Stimulated activated CD8-positive, alpha-beta memory T cell treated with anti-CD3 and anti-CD28 coated beads, Interleukin-12 subunit alpha, Interleukin-12 subunit beta, amount 100 ng/mL, for 4 hours (primary cell): ENCODE data around the gene INHBE.
"Not testable (repeated sequence)": the region's sequence is repeated elsewhere in the genome, so short reads cannot be mapped to it uniquely, and the experiment has no call there.

Experiments used
- DNase-seq: peaks from one replicate; pipeline ENCODE4 v3.0.0-alpha.2; 2020; ENCODE audit warnings: low read depth

Gene INHBE, protein sequence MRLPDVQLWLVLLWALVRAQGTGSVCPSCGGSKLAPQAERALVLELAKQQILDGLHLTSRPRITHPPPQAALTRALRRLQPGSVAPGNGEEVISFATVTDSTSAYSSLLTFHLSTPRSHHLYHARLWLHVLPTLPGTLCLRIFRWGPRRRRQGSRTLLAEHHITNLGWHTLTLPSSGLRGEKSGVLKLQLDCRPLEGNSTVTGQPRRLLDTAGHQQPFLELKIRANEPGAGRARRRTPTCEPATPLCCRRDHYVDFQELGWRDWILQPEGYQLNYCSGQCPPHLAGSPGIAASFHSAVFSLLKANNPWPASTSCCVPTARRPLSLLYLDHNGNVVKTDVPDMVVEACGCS

DNA sequence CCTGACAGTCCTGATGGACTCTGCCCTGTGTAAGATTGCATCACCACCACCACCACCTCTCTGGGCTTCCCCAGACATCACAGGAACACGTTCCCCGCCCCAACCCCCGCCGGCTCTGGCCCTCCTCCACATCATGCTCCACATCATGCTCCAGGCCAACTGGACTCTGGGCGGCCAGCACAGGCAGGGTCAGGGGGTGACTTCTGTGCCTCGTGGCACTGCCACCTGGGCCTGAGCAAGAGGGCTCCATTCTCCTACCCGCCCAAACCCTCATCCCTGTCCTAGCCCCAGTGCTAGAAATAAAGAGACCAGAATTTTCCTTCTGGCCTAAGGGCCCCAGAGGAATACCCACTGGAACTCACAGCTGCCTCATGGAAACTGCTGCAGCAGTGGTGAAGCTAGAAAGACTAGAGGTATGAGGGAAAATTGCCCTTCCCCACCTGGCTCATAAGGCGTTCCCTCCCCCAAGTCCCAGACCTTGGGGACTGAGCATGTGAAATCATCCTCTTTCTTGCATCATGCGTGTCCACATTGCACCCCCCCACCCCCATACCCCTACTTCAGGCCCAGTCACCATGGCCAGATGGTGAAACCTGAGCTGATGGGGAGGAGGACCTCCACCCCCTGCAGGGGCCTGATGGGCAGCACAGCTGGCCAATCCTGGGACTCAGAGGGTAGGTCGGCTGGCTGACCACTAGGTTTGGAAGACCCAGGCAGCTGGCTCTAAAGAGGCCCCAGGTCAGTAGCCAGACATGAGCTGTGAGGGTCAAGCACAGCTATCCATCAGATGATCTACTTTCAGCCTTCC lies at the start of gene INHBE:
TSS of gene INHBE (plus strand) at position 742 of the 808 bp plus-strand sequence. CDS start 230 bp downstream, outside the sequence.
- no peak for DNase-seq

DNA sequence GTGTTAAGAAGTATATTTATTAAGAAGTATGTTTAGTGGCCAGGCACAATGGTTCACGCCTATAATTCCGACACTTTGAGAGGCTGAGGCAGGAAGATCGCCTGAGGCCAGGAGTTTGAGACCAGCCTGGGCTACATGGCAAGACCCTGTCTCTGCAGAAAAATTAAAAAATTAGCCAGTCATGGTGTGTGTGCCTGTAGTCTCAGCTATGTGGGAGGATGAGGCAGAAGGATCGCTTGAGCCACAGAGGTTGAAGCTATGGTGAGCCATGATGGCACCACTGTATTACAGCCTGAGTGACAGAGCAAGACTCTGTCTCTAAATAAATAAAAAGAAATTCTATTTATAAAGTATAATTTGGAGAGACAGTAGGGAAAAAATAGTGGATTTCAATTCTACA lies 44.6 kb upstream of the INHBE start:
- DNase-seq, result no peak

DNA sequence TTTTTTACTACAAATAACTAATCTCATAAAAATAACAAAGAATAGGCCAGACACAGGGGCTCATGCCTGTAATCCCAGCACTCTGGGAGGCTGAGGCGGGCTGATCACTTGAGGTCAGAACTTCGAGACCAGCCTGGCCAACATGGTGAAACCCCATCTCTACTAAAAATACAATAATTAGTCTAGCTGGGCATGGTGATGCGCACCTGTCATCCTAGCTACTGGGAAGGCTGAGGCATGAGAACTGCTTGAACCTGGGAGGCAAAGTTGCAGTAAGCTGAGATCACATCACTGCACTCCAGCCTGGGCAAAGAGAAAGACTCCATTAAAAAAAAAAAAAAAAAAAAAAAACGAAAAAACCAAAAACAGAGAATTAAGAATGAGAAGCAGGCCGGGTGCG lies 40.9 kb upstream of the INHBE start:
- not testable (repeated sequence) for DNase-seq

DNA sequence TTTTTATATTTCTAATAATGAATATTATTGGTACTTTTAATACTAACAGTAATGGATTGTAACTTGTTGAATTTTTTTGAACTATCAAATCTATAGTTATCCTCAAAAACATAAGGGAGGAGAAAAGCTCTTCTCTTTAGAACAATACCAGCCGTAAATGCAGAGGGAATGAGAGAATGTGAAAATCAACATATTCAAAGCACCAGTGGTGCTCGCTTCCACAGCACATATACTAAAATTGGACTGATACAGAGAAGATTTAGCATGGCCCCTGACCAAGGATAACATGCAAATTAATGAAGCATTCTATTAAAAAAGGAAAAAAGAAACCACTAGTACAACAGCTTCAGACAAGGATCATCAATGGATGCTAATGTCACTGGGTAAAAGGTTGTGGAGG lies 40.0 kb upstream of the INHBE start:
- no peak for DNase-seq

DNA sequence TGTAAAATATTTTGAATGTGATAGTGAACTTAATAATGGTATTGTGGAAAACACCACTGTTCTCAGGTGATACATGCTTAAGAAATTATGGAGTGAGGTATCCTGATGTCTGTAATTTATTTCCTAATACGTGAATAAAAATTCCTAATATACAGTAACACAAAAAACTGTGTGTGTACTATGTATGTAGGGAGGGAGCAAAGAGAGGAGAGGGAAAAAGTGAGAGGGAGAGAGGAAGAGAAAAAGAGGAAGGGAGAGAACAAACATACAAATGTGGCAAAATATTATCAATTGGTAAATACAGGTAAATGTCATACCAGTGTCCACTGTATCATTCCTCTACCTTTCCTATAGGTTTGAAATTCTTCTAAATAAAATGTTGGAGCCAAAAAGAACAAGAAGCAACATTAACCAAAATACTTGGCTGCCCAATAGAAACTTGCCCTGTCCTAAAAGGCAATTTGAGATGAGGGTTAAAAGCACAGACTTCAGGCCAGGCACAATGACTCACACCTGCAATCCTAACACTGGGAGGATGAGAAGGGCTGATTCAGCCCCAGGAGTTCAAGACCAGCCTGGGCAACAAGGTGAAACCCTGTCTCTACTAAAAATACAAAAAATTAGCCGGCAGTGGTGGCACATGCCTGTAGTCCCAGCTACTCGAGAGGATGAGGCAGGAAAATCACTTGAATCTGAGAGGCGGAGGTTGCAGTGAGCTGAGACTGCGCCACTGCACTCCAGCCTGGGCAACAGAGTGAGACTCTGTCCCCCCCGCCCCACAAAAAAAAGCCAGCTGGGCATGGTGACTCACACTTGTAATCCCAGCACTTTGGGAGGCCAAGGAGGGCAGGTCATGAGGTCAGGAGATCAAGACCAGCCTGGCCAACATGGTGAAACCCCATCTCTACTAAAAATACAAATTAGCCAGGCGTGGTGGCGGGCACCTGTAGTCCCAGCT lies 38.8 kb upstream of the INHBE start:
- no peak for DNase-seq

DNA sequence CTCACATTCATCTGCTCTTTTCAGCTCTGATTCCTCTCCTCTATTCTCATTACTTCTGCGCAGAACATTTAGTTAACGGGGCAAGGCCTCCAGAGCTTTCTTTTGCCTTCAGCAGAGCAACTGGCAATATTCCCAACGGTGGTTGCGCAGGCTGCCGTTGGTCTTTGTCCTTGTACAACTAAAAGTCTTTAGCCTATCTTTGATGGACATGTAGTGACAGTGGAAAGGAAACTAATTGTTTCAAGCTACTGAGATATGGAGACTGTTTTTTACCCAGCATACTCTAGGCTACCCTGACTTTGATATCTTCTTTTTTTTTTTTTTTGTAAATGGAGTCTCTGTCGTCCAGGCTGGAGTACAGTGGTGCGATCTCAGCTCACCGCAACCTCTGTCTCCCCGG lies 36.9 kb upstream of the INHBE start:
- no peak for DNase-seq

DNA sequence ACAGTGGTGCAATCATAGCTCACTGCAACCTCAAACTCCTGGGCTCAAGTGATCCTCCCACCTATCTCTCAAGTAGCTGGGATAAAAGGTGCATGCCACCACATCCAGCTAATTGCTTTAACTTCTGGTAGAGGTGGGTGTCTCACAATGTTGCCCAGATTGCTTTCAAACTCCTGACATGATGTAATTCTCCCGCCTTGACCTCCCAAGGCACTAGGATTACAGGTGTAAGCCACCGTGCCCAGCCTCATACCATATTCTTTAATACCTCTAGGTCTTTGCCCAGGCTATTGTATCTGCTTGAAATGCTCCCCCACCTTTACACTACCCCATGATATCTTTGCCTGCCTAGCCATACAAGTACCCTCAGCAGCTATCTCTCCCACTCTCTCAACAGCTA lies 35.6 kb upstream of the INHBE start:
- DNase-seq, result no peak

DNA sequence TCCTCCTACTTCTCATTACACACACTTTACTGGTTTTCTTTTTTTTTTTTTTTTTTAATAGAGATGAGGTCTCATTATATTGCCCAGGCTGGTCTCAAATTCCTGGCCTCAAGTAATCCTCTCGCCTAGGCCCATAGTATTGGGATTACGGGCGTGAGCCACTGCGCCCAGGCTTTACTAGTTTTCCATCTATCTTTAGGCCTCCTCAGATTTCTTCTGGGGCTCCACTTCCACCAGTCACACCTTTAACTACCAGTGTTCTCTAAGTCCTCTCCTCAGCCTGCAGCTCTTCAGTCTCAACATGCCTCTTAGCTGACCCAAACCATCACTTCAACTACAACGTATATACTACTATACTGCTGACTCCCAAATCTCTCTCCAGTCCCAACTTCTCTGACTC lies 34.6 kb upstream of the INHBE start:
- DNase-seq, result no peak

DNA sequence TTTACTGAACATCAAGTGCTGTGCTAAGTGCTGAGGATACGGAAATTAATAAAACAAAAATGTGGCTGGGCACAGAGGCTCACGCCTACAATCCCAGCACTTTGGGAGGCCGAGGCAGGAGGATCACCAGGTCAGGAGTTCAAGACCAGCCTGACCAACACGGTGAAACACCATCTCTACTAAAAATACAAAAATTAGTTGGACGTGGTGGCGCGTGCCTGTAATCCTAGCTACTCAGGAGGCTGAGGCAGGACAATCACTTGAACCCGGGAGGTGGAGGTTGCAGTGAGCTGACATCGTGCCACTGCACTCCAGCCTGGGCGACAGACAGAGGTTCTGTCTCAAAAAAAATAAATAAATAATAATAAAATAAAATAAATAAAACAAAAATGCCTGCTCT lies 28.2 kb upstream of the INHBE start:
- not testable (repeated sequence) for DNase-seq

DNA sequence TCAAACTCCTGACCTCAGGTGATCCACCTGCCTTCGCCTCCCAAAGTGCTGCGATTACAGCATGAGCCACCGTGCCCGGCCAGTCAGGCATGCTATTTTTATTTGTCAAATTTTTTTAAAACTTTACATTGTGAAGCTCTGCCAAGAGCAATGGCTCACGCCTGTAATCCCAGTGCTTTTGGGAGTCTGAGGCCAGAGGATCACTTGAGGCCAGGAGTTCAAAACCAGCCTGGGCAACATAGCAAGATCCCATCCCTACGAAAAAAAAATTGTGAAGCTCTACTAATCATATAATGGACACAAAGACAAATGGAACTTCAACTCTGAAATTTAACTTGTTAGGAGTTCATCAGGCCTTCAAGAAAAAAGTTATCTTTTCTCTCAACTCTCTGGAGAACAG lies 26.1 kb upstream of the INHBE start:
- no peak for DNase-seq

DNA sequence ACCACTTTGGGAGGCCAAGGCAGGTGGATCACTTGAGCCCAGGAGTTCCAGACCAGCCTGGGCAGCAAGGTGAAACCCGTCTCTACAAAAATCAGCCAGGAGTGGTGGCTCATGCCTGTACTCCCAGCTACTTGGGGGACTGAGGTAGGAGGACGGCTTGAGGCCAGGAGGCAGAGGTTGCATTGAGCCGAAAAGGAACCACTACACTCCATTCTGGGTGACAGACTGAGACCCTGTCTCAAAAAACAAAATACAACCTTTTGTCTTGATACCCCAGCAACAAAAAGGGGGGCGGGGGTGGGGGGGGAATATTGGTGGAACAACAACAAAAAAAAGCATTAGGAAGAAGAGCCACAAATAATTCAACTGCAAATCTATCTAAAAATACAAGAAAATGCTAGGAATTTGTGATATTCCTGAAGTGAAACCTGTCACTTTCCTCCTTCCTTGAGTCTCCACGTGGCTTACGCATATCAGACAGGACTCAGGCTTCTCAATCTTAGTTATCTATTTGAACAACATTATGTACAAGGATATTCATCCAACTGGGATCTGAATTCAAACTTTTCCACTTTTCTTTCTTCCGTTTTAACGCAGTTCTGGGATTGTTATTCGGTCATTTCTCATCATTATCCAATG lies 25.5 kb upstream of the INHBE start:
- DNase-seq, result no peak

DNA sequence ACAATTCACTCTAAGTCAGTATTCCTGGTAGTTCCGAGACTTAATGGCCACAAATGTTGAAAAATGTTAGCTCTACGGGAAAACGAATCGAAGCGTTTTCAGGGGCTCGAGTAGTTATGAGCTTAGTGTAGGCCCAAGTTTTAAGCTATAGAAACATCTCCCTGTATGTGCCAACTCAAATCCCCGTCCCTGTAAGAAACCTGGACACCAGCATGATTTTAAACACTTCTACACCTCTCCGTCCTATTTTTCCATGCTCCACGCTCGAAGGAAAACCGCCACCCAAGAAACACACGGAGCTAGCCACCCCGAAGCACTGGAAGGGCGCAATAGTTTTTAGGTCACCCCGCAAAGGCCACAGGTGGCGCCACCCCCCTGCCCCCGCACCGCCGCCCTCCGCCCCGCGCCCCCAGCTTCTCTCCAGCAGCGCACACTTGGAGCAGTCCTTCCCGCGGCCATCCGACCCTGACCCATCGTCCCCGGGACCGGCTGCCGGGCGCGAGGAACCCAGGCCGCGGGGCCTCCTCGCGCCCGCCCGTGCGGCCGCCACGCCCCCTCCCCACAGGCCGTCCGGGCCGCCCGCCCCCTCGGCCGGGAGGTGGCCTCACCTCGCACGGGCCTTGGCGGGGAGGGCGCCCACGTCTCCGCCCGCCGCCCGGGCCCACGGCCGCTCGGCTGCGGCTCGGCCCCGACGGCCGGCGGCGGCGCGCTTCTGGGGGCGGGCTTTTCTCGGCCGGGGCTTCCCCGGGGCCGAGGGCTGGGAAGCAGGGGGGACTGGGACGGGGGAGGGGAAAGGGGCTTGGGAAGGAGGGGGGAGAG lies 24.8 kb upstream of the INHBE start:
- DNase-seq, result no peak

DNA sequence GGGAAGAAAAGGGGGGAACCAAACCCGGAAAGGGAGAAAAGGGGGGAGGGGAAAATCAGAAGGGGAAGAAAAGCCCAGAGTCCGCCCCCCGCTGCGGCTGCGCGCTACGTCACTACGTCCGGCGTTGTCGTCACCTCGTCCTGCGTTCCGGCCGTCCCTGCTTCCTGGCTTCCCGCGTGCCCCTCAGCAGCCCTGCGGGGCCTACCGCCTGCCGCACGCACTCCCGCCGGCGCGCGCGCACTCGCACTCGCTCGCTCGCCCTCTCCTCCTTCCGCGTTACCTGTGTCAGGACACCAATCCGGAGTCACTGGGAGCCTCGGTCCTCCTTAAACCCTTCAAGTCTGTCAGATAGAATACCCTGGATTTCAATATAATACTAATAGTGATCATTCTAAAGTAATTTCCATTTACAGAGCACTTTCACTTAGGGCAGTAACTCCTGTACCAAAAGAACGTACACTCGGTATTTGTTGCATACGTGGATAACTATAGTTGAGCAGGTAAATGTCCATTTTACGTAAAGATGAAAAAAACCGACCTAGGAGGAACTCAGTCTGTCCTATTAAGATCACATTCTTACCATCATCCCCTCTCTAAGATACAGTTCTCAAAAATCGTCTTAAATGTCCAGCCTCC lies 24.1 kb upstream of the INHBE start, which contains the start of gene R3HDM2:
TSS of gene R3HDM2 (minus strand) at position 113 of the 636 bp plus-strand sequence. CDS start 120,615 bp downstream, outside the sequence.
- DNase-seq, result peak; percentile 92

DNA sequence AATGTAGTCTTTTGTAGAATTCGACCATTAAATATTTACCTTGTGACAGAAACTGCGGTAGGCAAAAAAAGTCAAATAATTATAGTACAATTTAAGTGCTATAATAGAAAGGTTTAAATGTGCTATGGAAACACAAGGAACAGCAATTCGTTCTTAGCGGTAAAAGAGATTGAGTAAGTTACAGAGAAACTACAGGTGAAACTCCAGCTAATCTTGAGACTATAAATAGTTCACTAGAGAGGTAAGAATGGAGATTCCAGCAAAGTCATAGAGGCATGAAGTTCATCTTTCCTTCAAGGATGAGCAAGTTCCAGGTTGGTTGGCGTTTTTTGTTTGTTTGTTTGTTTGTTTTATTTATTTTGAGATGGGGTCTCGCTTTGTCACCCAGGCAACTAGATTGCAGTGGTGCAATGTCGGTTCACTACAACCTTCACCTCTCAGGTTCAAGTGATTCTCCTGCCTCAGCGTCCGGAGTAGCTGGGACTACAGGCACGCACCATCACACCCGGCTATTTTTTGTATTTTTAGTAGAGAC lies 23.4 kb upstream of the INHBE start:
- DNase-seq, result no peak

DNA sequence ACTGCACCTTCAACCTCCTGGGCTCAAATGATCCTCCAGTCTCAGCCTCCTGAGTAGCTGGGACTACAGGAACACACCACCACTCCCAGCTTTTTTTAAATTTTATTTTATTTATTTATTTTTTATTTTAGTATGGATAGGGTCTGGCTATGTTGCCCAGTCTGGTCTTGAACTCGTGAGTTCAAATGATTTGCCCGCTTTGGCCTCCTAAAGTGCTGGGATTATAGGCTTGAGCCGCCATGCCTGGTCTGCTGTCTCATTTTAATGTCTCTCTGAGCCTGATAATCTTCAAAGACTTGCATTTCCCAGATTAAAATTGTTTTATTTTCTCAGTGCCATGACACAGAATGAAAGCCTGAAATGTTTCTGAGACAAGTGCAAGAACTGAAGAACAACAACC lies 21.7 kb upstream of the INHBE start:
- no peak for DNase-seq

DNA sequence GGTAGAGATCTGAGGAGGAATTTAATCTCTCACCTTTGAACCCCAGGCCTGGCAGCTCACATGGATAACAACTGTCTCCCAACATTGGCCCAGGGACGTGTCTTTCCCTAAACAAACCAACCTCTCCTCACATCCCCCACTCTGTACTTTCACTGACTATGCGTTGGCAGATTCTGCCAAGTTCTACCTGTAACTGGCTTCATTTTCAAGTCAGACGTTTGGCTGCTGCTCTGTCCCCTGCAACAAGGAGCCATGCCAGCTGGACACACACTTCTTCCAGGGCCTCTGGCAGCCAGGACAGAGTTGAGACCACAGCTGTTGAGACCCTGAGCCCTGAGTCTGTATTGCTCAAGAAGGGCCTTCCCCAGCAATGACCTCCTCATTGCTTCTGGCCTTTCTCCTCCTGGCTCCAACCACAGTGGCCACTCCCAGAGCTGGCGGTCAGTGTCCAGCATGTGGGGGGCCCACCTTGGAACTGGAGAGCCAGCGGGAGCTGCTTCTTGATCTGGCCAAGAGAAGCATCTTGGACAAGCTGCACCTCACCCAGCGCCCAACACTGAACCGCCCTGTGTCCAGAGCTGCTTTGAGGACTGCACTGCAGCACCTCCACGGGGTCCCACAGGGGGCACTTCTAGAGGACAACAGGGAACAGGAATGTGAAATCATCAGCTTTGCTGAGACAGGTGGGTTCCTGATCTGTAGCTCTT lies 20.4 kb upstream of the INHBE start, which contains the start of gene INHBC:
TSS of gene INHBC (plus strand) at position 268 of the 707 bp plus-strand sequence. CDS start at position 371, 103 bp downstream.
- no peak for DNase-seq

DNA sequence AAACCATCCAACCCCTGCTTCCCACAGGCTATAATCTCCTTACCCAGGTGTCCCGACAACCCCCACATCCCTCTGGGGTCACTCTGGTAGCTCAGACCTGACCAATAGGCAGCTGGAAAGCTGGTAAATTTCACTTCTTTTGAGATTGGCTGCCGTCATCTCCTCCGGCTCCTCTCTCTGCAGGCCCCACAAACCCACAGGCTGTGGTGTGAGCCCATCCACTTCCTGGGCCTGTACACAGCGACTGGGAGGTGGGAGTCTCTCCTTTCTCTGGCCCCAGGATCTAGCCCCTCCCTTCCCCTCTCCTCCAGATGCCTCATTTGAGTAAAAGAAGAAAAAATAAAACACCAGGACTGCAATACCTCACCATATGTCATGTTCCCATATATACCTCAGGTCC lies 19.8 kb upstream of the INHBE start:
- no peak for DNase-seq

DNA sequence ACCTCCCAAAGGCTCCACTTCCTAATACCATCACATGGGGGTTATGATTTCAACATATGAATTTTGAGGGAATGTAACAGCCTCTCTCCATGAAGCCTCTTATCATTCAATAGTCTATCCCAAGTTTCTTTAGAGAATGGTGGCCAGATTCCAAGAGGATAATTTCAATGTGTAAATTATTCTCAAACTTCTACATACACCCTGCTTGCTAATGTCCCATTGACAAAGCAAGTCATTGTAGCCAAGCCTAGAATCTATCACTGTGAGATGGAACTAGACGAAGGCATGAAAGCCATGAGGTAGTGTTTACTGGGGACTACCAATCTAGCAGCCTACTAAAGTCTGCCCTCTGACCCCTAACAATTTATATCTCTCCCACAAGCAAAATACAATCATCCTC lies 16.7 kb upstream of the INHBE start:
- no peak for DNase-seq

DNA sequence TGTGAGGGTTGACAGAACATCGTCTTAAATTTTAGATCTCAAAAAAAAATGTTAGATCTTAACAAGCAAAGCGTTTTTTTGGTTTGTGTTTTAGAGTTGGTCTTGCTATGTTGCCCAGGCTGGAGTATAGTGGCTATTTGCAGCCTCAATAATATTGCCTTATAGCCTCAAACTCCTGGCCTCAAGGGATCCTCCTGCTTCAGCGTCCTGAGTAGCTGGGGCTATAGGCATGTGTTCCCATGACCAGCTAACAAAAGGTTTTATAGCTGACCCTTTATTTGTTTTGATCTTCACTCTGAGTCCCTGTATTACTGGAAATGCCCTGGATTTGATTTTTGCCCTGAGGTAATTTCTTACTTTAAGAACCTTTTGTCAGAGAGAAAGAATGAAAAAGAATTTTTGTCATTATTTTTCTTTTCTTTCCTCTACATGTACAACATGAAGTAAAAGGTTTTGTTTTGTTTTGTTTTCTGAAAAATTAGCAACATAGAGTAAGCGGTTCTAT lies 15.3 kb upstream of the INHBE start:
- DNase-seq, result no peak
